Stimulated activated CD4-positive, alpha-beta T cell treated with anti-CD3 and anti-CD28 coated beads, TNF-alpha, amount 100 ng/mL, for 48 hours (primary cell): Measurements from ENCODE around the gene TCERG1.
"Not testable (repeated sequence)": the region's sequence is repeated elsewhere in the genome, so short reads cannot be mapped to it uniquely, and the experiment has no call there.

Experiments
- DNase-seq, 3 donors: peaks; one replicate each; pipeline ENCODE4 v3.0.0-alpha.2; 2020; ENCODE audit warnings: low read depth in 3 of 3

The TCERG1 gene

GRCh38 chr5:146520731-146521130 lies 73.6 kb downstream of the TCERG1 start:
- DNase-seq, result no peak

GRCh38 chr5:146521403-146522106 lies 74.4 kb downstream of the TCERG1 start:
- no peak for DNase-seq

GRCh38 chr5:146523698-146524097 lies 76.6 kb downstream of the TCERG1 start:
- no peak for DNase-seq

GRCh38 chr5:146527785-146528184 lies 80.7 kb downstream of the TCERG1 start:
- DNase-seq, result no peak

GRCh38 chr5:146528236-146528635 lies 81.1 kb downstream of the TCERG1 start:
- DNase-seq, result no peak

- DNase-seq, result no peak
These were observed 82.9 kb downstream of the TCERG1 start for GRCh38 chr5:146529984-146530383.

GRCh38 chr5:146533260-146533857 lies 86.2 kb downstream of the TCERG1 start:
- DNase-seq, result peak; percentile 56 to 76 (median 63)

- DNase-seq, result no peak
These were observed 86.7 kb downstream of the TCERG1 start for GRCh38 chr5:146533882-146534281.

GRCh38 chr5:146538432-146538831 lies 91.3 kb downstream of the TCERG1 start:
- DNase-seq, result no peak

- DNase-seq, result no peak
These were observed 92.8 kb downstream of the TCERG1 start for GRCh38 chr5:146539973-146540372.

GRCh38 chr5:146540414-146540813 lies 93.3 kb downstream of the TCERG1 start:
- DNase-seq, result no peak

GRCh38 chr5:146541958-146542849 lies 95.1 kb downstream of the TCERG1 start:
- peak; percentile 30 to 64 (median 47) for DNase-seq

- no peak for DNase-seq
These were observed 97.1 kb downstream of the TCERG1 start for GRCh38 chr5:146544232-146544631.

GRCh38 chr5:146548781-146549449 lies 101.8 kb downstream of the TCERG1 start:
- DNase-seq, result no peak

- no peak for DNase-seq
These were observed 102.5 kb downstream of the TCERG1 start for GRCh38 chr5:146549615-146550014.

GRCh38 chr5:146553446-146553845 lies 106.3 kb downstream of the TCERG1 start:
- no peak for DNase-seq

GRCh38 chr5:146556884-146557283 lies 109.8 kb downstream of the TCERG1 start:
- DNase-seq, result not testable (repeated sequence)

GRCh38 chr5:146560205-146560812 lies 113.2 kb downstream of the TCERG1 start:
- no peak for DNase-seq
